ENCODE data around the gene CA10. TPM values are rescaled to one million over a fixed set of nuclear protein-coding genes. Genes with fewer than 3 reads are reported as not detected.

CA10 gene
- polyA plus RNA-seq, 1 donor, result 14.7 TPM

GRCh38 chr17:51676691-51677487 is 481.6 kb downstream of the CA10 start:
- DNase-seq, result no peak

GRCh38 chr17:51674579-51675255 is 483.8 kb downstream of the CA10 start:
- no peak for DNase-seq

DNA sequence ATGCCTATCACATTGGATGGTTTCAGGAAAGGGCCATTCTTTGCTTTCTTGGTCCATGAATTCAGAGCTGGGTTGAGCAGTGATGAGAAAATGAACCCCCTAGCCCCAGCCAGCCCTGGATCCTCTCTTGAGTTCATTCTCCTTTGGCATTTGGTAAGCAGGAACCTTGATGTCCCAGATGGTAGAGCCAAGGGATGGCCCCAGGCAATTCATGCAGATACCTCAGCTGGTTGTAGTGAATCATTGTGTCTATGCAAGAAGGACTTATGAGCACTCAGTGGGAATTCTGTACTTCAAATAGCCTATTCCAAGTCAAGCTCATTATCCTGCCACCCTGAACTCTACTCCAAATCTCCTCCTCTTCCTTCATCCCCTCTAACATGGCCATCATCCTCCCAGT is 485.4 kb downstream of the CA10 start:
- DNase-seq, result no peak

DNA sequence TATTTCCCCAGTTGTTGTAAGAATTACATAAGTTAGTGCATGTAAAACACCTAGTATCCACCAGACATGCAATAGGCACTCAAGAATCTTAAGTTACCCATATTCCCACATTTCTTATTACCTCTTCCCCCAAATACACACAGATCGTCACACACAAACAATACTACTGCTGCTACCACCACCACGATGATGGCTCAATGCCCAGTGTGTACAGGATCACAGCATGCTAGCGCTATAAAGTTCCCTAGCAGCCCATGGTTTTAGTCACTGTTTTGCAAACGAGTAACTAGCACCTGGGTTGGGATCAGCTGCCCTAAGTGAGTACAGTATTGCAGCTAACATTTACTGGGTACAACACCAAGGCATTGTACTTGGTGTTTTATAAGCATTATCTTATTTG is 486.4 kb downstream of the CA10 start:
- no peak for DNase-seq

GRCh38 chr17:51670899-51671298 is 487.6 kb downstream of the CA10 start:
- DNase-seq, result no peak

GRCh38 chr17:51668963-51669246 is 489.6 kb downstream of the CA10 start:
- DNase-seq, result no peak

DNA sequence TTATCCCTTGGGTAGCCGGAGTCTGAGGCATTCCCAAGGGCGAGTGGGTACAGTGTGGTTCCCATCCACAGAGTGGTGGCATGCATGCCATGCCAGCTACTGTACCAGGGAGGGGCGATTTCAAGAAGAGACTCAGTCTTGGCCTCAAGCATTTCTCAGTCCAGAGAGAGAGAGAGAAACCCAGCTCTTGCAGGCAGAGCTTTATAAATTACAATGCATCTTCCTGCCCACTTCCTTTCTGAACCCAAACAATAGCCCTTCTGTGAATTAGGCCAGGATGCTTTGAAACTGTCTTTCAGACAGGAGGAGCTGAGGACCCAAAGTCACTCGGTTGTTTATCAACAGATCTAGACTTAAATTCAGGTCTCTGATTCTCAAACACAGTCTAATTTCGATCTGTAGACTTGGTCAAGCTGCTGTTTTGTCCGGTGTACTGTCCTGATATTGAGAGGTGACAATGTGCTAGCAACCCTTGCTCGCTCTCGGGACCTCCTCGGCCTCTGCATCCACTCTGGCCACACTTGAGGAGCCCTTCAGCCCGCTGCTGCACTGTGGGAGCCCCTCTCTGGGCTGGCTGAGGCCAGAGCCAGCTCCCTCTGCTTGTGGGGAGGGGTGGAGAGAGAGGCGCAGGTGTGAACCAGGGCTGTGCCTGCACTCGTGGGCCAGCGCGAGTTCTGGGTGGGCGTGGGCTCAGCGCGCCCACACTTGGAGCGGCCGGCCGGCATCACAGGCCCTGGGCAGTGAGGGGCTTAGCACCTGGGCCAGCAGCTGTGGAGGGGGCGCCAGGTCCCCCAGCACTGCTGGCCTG is 490.2 kb downstream of the CA10 start:
- DNase-seq, result no peak

DNA sequence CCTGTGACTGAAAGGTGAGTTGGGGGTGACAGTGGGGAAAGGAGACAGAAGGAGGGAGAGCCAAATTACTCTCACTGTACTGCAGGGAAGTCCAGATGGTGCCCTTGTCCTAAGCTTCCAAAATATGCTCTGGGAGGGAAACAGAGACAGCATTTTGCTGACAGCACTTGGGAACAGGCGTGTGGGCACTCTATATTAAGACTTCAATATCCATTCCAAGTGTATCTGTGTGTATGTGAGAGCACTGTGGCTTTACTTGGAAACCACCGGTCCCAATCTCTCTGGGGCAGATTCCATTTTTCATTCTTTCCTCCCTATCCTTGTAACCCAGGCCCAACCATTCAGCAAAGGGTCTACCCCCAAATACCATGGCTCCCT is 490.8 kb downstream of the CA10 start:
- DNase-seq, result no peak

DNA sequence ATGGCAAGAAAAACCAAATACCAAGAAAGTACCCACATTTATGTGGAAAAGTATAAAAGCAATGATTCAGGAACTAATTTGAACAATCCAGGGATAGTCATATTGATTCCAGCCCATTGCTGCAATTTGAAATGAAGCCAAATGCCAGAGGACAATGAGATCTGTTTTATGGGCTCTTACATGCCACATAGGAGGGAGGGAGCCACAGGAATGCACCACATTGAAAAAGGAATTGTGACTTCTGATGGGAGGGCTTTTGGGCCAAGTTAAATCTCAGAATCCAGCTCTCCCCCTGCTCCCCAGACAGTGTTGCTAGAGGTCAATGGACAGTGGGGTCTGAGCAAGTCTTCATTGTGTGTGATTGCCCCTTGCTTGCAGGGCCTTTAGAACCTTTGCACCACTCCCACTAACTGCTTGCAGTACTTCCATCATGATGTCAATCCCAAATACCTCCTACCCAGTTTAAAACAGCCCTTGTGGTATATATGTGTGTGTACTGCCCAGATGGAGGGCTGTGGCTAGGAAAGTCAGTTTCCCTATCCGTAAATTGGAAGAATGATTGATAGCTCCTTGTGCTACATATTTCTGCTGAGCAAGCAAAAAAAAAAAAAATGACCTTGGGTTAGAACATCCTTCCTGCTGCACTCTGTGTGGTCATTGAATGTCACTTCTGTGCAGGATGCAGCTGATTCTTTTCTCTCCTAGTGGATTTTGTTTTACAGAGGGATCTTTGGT is 491.4 kb downstream of the CA10 start:
- no peak for DNase-seq

- DNase-seq, result no peak
Measured at GRCh38 chr17:51662204-51663056, 496.1 kb downstream of the CA10 start.

DNA sequence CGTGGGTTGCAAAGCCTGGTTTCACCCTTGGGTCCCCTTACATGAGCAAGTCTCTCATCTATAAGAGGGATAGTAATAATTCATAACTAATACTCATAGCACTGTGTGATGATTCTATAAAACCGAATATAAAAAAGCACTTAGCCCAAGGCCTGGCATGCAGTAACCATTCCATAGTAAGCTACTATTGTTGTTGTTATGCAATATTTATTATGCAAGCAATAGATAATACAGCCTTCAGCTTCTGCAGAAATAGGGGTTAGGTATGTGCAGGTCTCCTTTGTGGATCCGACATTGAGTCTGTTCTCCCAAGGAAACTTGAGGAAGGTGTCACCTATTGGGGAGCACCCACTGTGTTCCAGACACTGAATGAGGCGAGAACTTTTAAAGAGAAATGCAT is 497.1 kb downstream of the CA10 start:
- no peak for DNase-seq

GRCh38 chr17:51660266-51660665 is 498.2 kb downstream of the CA10 start:
- DNase-seq, result no peak

DNA sequence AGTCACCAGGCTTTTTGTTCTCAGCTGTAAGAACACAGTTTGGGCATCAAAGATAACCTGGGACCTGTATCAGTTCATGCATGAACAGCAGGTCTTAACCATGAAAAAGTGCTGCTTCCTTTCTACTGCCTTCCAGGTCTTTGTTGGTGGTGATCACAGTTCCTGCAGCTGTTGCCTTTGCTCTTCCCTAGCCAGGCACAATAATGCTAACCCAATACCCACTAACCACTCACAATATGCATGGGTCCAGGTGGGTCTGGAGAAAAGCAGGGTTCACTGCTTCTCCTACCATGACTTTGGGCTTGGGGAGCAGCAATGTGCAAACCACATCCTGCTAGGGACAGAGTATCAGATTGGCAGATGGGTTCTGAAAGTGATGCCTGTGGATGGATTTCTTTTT is 501.3 kb downstream of the CA10 start:
- DNase-seq, result no peak

DNA sequence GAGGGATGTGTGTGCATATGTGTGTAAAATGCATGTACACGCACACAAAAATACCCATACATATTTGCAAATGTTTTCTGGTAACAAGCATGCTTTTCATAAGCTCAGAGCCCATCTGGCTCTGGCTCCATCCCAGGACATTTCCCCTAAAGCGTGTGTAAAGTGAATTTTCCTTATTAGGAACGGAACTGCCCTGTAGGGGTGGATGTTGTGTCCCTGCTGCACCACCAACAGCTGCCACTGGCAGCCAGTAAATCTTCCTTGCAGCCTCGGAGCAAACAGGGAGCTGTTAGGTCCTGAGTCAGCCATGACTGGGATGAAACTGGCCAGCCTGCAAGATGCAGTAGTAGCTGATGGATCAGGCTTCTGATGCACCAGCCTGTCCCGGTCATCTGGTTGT is 504.6 kb downstream of the CA10 start:
- DNase-seq, result peak; percentile 22

DNA sequence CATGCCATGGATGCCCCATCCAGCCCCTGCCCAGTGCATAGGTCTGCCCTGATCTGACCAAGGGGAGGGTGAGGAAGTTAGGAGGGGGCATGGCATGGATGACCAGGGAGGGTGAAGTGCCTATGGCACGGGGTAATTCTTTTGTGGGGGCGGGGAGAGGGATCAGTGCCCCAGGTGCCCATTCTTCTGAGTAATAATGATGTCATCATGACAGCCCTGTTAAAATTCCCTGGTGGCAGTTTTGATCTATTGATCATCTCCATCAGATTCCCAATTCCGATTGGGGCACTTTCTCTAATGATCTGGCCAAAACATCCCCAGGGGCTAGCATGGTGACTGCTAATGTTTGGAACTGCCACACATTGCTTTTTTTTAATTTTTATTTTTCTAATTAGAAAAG is 506.0 kb downstream of the CA10 start:
- DNase-seq, result no peak

DNA sequence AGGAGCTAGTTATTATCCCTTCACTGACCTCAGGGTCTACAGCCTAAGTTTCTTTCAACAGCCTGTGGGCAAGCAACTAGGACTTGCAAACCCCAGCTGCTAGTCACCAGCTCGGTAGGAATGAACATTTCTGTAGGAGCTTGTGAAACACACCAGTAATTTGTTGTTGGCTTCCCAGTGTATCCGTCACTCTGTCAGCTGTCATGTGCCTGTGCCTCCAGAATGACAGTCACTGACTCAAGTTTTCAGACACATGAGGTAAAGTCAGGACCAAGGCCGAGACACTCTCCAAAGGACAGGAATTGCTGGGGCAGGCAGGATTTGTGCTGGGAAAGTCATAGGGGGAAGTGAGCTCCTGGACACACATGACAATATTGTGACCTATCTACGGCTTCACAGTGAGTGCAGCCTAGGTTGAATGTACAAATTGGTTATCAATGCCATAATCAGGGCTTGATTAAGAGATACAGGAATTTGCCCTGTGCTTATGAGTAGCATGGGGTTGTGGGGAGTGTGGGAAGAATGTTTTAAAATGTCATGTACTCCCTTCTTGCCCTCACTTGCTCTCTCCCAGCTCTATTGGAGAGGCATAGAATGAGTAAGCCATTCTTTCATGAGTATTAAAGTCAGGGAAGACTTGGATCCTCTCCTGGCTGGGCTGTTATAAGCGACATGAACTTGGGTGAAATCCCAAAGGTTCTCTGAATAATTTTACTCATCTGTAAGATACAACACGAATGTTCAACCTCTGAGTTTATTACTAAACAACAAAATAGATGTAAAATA is 506.8 kb downstream of the CA10 start:
- no peak for DNase-seq

DNA sequence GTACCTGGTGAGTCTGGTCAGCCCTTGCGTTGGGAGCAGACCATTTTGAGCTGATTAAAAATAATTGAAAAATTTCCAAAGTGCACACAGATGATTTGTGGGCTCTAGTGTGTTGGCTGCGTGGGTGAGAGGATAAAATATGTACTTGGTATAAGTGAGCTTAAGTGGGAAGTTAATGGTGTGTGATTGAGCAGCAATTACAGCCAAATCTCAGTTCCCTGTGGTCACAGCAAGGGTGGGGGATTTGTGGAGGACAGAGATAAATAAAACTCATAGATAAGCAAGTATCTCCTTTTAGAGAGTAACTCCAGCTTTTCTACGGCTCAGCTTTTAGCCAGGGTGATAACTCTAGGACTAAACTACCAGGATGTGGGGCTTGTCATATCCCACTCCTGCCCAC is 507.7 kb downstream of the CA10 start:
- DNase-seq, result no peak

- no peak for DNase-seq
Measured at GRCh38 chr17:51650202-51650601, 508.3 kb downstream of the CA10 start.

GRCh38 chr17:51647826-51648225 is 510.7 kb downstream of the CA10 start:
- no peak for DNase-seq

DNA sequence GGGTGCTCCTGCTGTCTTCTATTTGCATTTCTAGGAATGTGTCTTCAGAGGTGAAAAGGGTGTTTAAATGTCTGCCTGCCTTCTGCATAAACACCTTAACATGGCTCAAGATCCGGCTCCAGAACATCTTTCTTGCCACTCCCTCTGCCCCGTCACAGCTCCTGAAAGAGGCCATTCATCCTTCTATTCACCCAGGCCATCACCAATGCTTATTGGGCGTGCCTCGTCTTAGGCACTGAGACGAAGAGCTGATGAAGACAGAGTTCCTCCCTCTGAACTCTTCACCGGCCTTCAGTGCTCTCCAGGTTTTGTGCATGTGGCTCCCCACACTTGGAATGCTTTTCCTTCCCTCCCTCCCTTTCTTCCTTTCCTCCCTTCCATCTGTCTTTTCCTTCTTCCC is 511.4 kb downstream of the CA10 start:
- no peak for DNase-seq

DNA sequence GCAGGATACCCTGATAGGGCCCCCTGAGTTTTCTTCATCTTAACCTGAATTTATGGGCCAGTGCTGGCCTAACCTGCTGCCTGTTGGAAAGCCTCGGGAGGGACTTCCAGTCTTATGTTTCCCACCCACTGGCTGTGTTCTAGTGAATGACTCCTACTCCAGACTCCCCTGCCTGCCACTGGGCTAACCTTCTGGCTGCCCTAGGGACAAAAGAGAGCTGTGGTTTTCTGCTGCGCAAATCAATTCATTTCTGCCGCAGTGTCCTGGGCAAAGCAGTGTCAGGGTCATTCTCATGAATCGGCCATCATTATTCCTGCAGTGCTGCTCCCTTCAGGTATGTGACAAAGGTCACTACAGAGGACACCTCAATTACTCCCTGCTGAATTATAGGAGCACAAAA is 512.0 kb downstream of the CA10 start:
- no peak for DNase-seq
